ENCODE results near the gene IMMT. TPM values are rescaled to one million over a fixed set of nuclear protein-coding genes. Genes with fewer than 3 reads are reported as not detected.

Gene IMMT
- total RNA-seq, 1 experiment from 2014 or later = 112 TPM

DNA sequence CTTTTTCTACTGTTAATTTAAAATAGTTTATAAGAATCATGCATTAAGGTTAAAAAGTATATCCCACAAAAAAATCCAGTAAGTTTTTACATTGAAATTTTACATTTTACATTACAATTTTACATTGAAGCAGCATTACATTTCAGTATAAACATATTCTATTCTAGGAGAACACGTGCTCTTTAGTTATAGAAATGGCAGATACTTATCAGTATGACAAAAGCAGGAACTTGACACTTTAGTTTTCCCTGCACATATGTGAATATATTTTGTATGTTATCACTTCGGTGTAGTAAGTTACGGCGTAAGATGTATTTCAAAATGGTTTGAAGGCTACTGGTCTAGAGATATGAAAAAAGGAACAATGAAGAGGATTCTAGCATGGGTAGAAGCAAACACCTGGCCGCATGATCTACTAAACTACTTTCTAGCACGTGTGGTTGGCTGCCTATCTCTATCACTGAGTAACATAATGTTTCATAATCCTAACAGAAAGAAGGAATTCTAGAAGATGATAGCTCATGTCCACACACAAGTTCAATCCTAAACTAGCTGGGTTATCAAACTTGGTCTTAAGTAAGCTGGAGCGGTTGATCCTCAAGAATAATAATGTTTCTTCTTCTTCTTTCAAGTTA, 5.4 kb downstream of the IMMT start:
- Histone ChIP-seq H2AK5ac (ENCODE audit: insufficient read length, low read length) (no peak overlapping the region), H2BK20ac (ENCODE audit: low read depth, low read length, poor library complexity, severe bottlenecking) (no peak overlapping the region), H3K4me1 (ENCODE audit: insufficient read depth, low read length) (no peaks in the 10 kb centered on the region), H4K91ac (ENCODE audit: insufficient read length, low read depth, low read length) (no peak overlapping the region), H4K5ac (ENCODE audit: insufficient read length, low read depth, low read length) (no peak overlapping the region), H3K56ac (ENCODE audit: insufficient read length, low read depth, low read length) (no peak overlapping the region), H4K20me1 (ENCODE audit: control insufficient read depth, insufficient read depth, insufficient read length) (no peaks in the 10 kb centered on the region), H3T11ph (ENCODE audit: low read length) (no peak overlapping the region), H3K9ac (ENCODE audit: extremely low read depth, insufficient read length, low read length) (no peak overlapping the region), H3K27me3 (ENCODE audit: insufficient read depth, low read length) (no peaks in the 10 kb centered on the region), H2BK15ac (ENCODE audit: low read depth, low read length) (no peak overlapping the region), H3K14ac (ENCODE audit: insufficient read depth, low read length) (no peak overlapping the region), H3K79me2 (ENCODE audit: insufficient read depth, low read length) (peaks cover 47% of the 10 kb centered on the region), H4K8ac (replicated peaks; ENCODE audit: insufficient read length, low read depth, low read length) (no peak overlapping the region), H3K27ac (ENCODE audit: insufficient read length, low read depth, low read length) (no peak overlapping the region), H3K79me1 (ENCODE audit: insufficient read depth, low read depth, low read length, poor library complexity, severe bottlenecking) (peaks cover 5% of the 10 kb centered on the region), H2BK120ac (ENCODE audit: low read depth, low read length, poor library complexity, severe bottlenecking) (no peak overlapping the region), H2AFZ (ENCODE audit: low read length) (no peak overlapping the region), H2BK12ac (ENCODE audit: insufficient read length, low read depth, low read length) (no peak overlapping the region), H3K23ac (ENCODE audit: insufficient read length, low read depth, low read length) (no peak overlapping the region), H2BK5ac (ENCODE audit: insufficient read length, low read length) (no peak overlapping the region), H3K4me2 (ENCODE audit: insufficient read depth, insufficient read length, low read length) (no peak overlapping the region), H3K9me3 (ENCODE audit: control insufficient read depth, low read depth, low read length) (no peaks in the 10 kb centered on the region), H3K4ac (ENCODE audit: low read depth, low read length) (no peak overlapping the region), H3K23me2 (ENCODE audit: insufficient read length, low read depth, low read length, poor library complexity, severe bottlenecking) (peaks cover 3% of the 10 kb centered on the region), H3K18ac (ENCODE audit: insufficient read length, low read depth, low read length) (no peak overlapping the region)
- TF ChIP-seq CTCF (conservative IDR thresholded peaks at IDR 0.05) = no peak
- Mint-ChIP-seq H3K4me3 (no peak overlapping the region), H3K9me3 (no peaks in the 10 kb centered on the region), H3K36me3 (ENCODE audit: insufficient read depth in 1 of 3, low read depth in 3 of 3) (peaks cover 9 to 16% (median 10%) of the 10 kb centered on the region in 3 experiments; a peak in 6 of 7 replicates), H3K4me1 (peaks cover 13 to 14% of the 10 kb centered on the region in 2 experiments), H3K27me3 (ENCODE audit: low read depth) (no peaks in the 10 kb centered on the region), H3K27ac (no peak overlapping the region)
- 100% methylated on average over 2 of the region's 7 CpGs for WGBS (ENCODE audit: extremely low coverage, insufficient read length, low lambda C conversion rate)
- no peak for DNase-seq

Data from H9 (cell line).